Measurements from ENCODE around the gene SURF4.
"Not testable (repeated sequence)": the region's sequence is repeated elsewhere in the genome, so short reads cannot be mapped to it uniquely, and the experiment has no call there.

SURF4 gene

GRCh38 chr9:133335924-133336811, 39.7 kb downstream of the SURF4 start, which contains the start of gene SURF6:
Gene SURF6, minus strand, starts transcription at chr9:133336188. Its CDS starts 56 bp downstream, at chr9:133336132.
- Histone ChIP-seq H3K9me3 (ENCODE audit: control insufficient read depth in 2 of 2, low read length in 2 of 2) (no peaks in the 10 kb centered on the region), H3K27ac (ENCODE audit: low read depth in 2 of 2, low read length in 2 of 2) (peak within 1 kb of the TSS; percentile 66 to 85), H3K27me3 (ENCODE audit: control insufficient read depth in 2 of 2, insufficient read depth in 2 of 2, low read length in 2 of 2) (no peaks in the 10 kb centered on the region), H3K36me3 (ENCODE audit: control insufficient read depth in 2 of 2, insufficient read depth in 2 of 2, low read length in 2 of 2) (peaks cover 29 to 42% of the 10 kb centered on the region in 2 donors), H3K9ac (ENCODE audit: low read depth in 1 of 2, low read length in 2 of 2) (peak within 1 kb of the TSS; percentile 64 to 77), H3K4me3 (ENCODE audit: low read length in 2 of 2) (peak within 1 kb of the TSS; percentile 85 to 88), H3K4me1 (ENCODE audit: control insufficient read depth in 2 of 2, insufficient read depth in 2 of 2, low read length in 2 of 2) (peaks cover 22 to 25% of the 10 kb centered on the region in 2 donors)

- Histone ChIP-seq H3K36me3 (ENCODE audit: control insufficient read depth in 2 of 2, insufficient read depth in 2 of 2, low read length in 2 of 2) (peaks cover 32 to 36% of the 10 kb centered on the region in 2 donors), H3K9ac (ENCODE audit: low read depth in 1 of 2, low read length in 2 of 2) (peak overlapping the region; percentile 64 to 77), H3K27ac (ENCODE audit: low read depth in 2 of 2, low read length in 2 of 2) (peak overlapping the region; percentile 50 to 76), H3K4me3 (ENCODE audit: low read length in 2 of 2) (peak overlapping the region; percentile 2 to 85), H3K4me1 (ENCODE audit: control insufficient read depth in 2 of 2, insufficient read depth in 2 of 2, low read length in 2 of 2) (peaks cover 22 to 25% of the 10 kb centered on the region in 2 donors)
- not testable (repeated sequence) for H3K27me3 ChIP-seq (ENCODE audit: control insufficient read depth in 2 of 2, insufficient read depth in 2 of 2, low read length in 2 of 2); H3K9me3 ChIP-seq (ENCODE audit: control insufficient read depth in 2 of 2, low read length in 2 of 2)
Measured at GRCh38 chr9:133334888-133335287, 41.0 kb downstream of the SURF4 start.

- Histone ChIP-seq H3K9me3 (ENCODE audit: control insufficient read depth in 2 of 2, low read length in 2 of 2) (no peaks in the 10 kb centered on the region), H3K27ac (ENCODE audit: low read depth in 2 of 2, low read length in 2 of 2) (peak overlapping the region; percentile 61 to 76), H3K9ac (ENCODE audit: low read depth in 1 of 2, low read length in 2 of 2) (peak overlapping the region; percentile 52 to 77), H3K4me3 (ENCODE audit: low read length in 2 of 2) (peak overlapping the region; percentile 2 to 85), H3K27me3 (ENCODE audit: control insufficient read depth in 2 of 2, insufficient read depth in 2 of 2, low read length in 2 of 2) (no peaks in the 10 kb centered on the region), H3K36me3 (ENCODE audit: control insufficient read depth in 2 of 2, insufficient read depth in 2 of 2, low read length in 2 of 2) (peaks cover 32 to 34% of the 10 kb centered on the region in 2 donors), H3K4me1 (ENCODE audit: control insufficient read depth in 2 of 2, insufficient read depth in 2 of 2, low read length in 2 of 2) (peaks cover 22 to 25% of the 10 kb centered on the region in 2 donors)
Measured at GRCh38 chr9:133334161-133334560, 41.7 kb downstream of the SURF4 start.

GRCh38 chr9:133333566-133333965, 42.3 kb downstream of the SURF4 start:
- H3K9me3 ChIP-seq (ENCODE audit: control insufficient read depth in 2 of 2, low read length in 2 of 2), result no peaks in the 10 kb centered on the region
- H3K4me1 ChIP-seq (ENCODE audit: control insufficient read depth in 2 of 2, insufficient read depth in 2 of 2, low read length in 2 of 2), result peaks cover 22 to 25% of the 10 kb centered on the region in 2 donors
- H3K27me3 ChIP-seq (ENCODE audit: control insufficient read depth in 2 of 2, insufficient read depth in 2 of 2, low read length in 2 of 2), result no peaks in the 10 kb centered on the region
- peaks cover 32 to 34% of the 10 kb centered on the region in 2 donors for H3K36me3 ChIP-seq (ENCODE audit: control insufficient read depth in 2 of 2, insufficient read depth in 2 of 2, low read length in 2 of 2)
- peak overlapping the region; percentile 61 to 72 for H3K27ac ChIP-seq (ENCODE audit: low read depth in 2 of 2, low read length in 2 of 2)
- peak overlapping the region in 1 of 2 donors; percentile 26 for H3K4me3 ChIP-seq (ENCODE audit: low read length in 2 of 2)
- H3K9ac ChIP-seq (ENCODE audit: low read depth in 1 of 2, low read length in 2 of 2), result peak overlapping the region in 1 of 2 donors; percentile 14

DNA sequence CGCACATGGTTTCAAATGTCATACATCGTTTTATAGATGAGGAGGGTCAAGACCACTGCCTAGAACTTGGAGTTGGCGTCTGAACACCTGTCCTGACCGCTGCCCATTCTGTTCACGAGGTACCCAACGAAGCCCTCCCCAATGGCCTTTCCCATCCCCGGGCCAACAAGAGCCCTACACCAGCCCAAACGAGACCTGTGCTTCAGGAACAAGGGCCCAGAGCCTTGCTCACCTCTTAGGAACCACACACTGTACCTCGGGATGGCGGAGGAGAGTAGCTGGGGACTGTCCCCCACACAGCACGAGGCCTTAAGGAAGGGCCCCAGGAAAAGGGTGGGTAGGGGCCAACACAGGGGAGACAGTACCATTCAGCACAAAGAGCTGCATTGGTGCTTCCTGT, 42.8 kb downstream of the SURF4 start:
- H3K27ac ChIP-seq (ENCODE audit: low read depth in 2 of 2, low read length in 2 of 2), result no peak overlapping the region
- peaks cover 32 to 34% of the 10 kb centered on the region in 2 donors for H3K36me3 ChIP-seq (ENCODE audit: control insufficient read depth in 2 of 2, insufficient read depth in 2 of 2, low read length in 2 of 2)
- H3K9ac ChIP-seq (ENCODE audit: low read depth in 1 of 2, low read length in 2 of 2), result no peak overlapping the region
- H3K9me3 ChIP-seq (ENCODE audit: control insufficient read depth in 2 of 2, low read length in 2 of 2), result no peaks in the 10 kb centered on the region
- H3K27me3 ChIP-seq (ENCODE audit: control insufficient read depth in 2 of 2, insufficient read depth in 2 of 2, low read length in 2 of 2), result no peaks in the 10 kb centered on the region
- peak overlapping the region in 1 of 2 donors; percentile 26 for H3K4me3 ChIP-seq (ENCODE audit: low read length in 2 of 2)
- H3K4me1 ChIP-seq (ENCODE audit: control insufficient read depth in 2 of 2, insufficient read depth in 2 of 2, low read length in 2 of 2), result peaks cover 22 to 25% of the 10 kb centered on the region in 2 donors

DNA sequence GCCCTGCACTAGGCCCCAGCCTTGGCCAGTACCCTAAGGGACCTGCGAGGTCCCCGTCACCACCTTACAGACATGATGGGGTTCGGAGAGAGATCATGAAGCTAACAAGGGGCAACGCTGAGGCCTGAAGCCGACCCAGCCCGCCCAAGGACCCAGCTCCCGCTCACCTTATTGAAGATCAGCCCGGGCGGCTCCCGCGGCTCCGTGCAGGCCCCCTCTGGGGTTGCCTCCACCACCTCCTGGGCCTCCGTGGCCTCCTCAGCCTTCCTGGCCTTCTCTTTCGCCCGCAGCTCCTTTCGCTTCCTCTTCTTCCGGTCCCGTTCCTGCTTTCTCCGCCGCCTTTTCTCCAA, 43.5 kb downstream of the SURF4 start:
- H3K4me1 ChIP-seq (ENCODE audit: control insufficient read depth in 2 of 2, insufficient read depth in 2 of 2, low read length in 2 of 2), result peaks cover 22 to 25% of the 10 kb centered on the region in 2 donors
- H3K36me3 ChIP-seq (ENCODE audit: control insufficient read depth in 2 of 2, insufficient read depth in 2 of 2, low read length in 2 of 2), result peaks cover 32 to 34% of the 10 kb centered on the region in 2 donors
- H3K27ac ChIP-seq (ENCODE audit: low read depth in 2 of 2, low read length in 2 of 2), result no peak overlapping the region
- H3K9ac ChIP-seq (ENCODE audit: low read depth in 1 of 2, low read length in 2 of 2), result no peak overlapping the region
- no peaks in the 10 kb centered on the region for H3K27me3 ChIP-seq (ENCODE audit: control insufficient read depth in 2 of 2, insufficient read depth in 2 of 2, low read length in 2 of 2)
- no peaks in the 10 kb centered on the region for H3K9me3 ChIP-seq (ENCODE audit: control insufficient read depth in 2 of 2, low read length in 2 of 2)
- no peak overlapping the region for H3K4me3 ChIP-seq (ENCODE audit: low read length in 2 of 2)

- H3K36me3 ChIP-seq (ENCODE audit: control insufficient read depth in 2 of 2, insufficient read depth in 2 of 2, low read length in 2 of 2), result peaks cover 32 to 34% of the 10 kb centered on the region in 2 donors
- H3K9ac ChIP-seq (ENCODE audit: low read depth in 1 of 2, low read length in 2 of 2), result no peak overlapping the region
- no peaks in the 10 kb centered on the region for H3K9me3 ChIP-seq (ENCODE audit: control insufficient read depth in 2 of 2, low read length in 2 of 2)
- H3K27me3 ChIP-seq (ENCODE audit: control insufficient read depth in 2 of 2, insufficient read depth in 2 of 2, low read length in 2 of 2), result no peaks in the 10 kb centered on the region
- H3K4me3 ChIP-seq (ENCODE audit: low read length in 2 of 2), result no peak overlapping the region
- peaks cover 22 to 25% of the 10 kb centered on the region in 2 donors for H3K4me1 ChIP-seq (ENCODE audit: control insufficient read depth in 2 of 2, insufficient read depth in 2 of 2, low read length in 2 of 2)
- no peak overlapping the region for H3K27ac ChIP-seq (ENCODE audit: low read depth in 2 of 2, low read length in 2 of 2)
Measured at GRCh38 chr9:133331641-133332380, 44.0 kb downstream of the SURF4 start.

DNA sequence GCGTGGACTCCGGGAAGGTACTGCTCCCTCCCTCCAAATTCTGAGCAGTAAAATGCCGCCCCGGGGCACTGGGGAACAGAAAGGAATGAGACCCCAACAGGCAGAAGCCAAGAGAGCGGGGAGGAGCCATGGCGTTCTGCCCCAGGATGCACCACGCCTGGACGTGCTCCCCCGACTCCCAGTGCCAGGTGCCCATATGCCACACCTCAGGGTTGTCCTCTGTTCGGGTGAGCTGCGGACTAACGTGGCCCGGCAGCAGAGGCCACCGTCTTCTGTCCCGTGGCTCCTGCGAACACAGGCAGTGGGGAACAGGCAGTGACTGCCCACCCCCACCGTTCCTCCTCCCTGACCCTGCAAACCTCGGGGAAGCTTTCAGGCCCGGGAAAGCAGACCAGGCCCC, 44.6 kb downstream of the SURF4 start:
- Histone ChIP-seq H3K4me3 (ENCODE audit: low read length in 2 of 2) (no peak overlapping the region), H3K36me3 (ENCODE audit: control insufficient read depth in 2 of 2, insufficient read depth in 2 of 2, low read length in 2 of 2) (peaks cover 32 to 34% of the 10 kb centered on the region in 2 donors), H3K9me3 (ENCODE audit: control insufficient read depth in 2 of 2, low read length in 2 of 2) (no peaks in the 10 kb centered on the region), H3K4me1 (ENCODE audit: control insufficient read depth in 2 of 2, insufficient read depth in 2 of 2, low read length in 2 of 2) (peaks cover 18 to 21% of the 10 kb centered on the region in 2 donors), H3K9ac (ENCODE audit: low read depth in 1 of 2, low read length in 2 of 2) (no peak overlapping the region), H3K27ac (ENCODE audit: low read depth in 2 of 2, low read length in 2 of 2) (no peak overlapping the region), H3K27me3 (ENCODE audit: control insufficient read depth in 2 of 2, insufficient read depth in 2 of 2, low read length in 2 of 2) (no peaks in the 10 kb centered on the region)

GRCh38 chr9:133329306-133330156, 46.3 kb downstream of the SURF4 start:
- not testable (repeated sequence) for H3K4me3 ChIP-seq (ENCODE audit: low read length in 2 of 2)

More at GRCh38 chr9:133329306-133330156, 46.3 kb downstream of the SURF4 start:
- H3K27ac ChIP-seq (ENCODE audit: low read depth in 2 of 2, low read length in 2 of 2); H3K9ac ChIP-seq (ENCODE audit: low read depth in 1 of 2, low read length in 2 of 2); H3K9me3 ChIP-seq (ENCODE audit: control insufficient read depth in 2 of 2, low read length in 2 of 2); H3K27me3 ChIP-seq (ENCODE audit: control insufficient read depth in 2 of 2, insufficient read depth in 2 of 2, low read length in 2 of 2): not testable (repeated sequence)
- H3K4me1 ChIP-seq (ENCODE audit: control insufficient read depth in 2 of 2, insufficient read depth in 2 of 2, low read length in 2 of 2), result peaks cover 13 to 15% of the 10 kb centered on the region in 2 donors
- peaks cover 32 to 34% of the 10 kb centered on the region in 2 donors for H3K36me3 ChIP-seq (ENCODE audit: control insufficient read depth in 2 of 2, insufficient read depth in 2 of 2, low read length in 2 of 2)
